ENCODE data around the gene ZCCHC7. TPM values are rescaled to one million over a fixed set of nuclear protein-coding genes. Genes with fewer than 3 reads are reported as not detected.
"Not testable (repeated sequence)": the region's sequence is repeated elsewhere in the genome, so short reads cannot be mapped to it uniquely, and the experiment has no call there.

The ZCCHC7 gene
- total and polyA plus RNA-seq, 2 donors (not counting 3 experiments of a cell fraction or from before 2014, with no cell fraction given), result 7.4 to 14.8 TPM

GRCh38 chr9:37120843-37121335 is 515 bp downstream of the ZCCHC7 start:
- H3K27me3 ChIP-seq (ENCODE audit: control insufficient read depth in 2 of 2, insufficient read depth in 2 of 2, low read length in 2 of 2); H3K9me1 ChIP-seq (replicated peaks; ENCODE audit: control insufficient read depth, extremely low read depth, insufficient read depth, low read length); dilution Hi-C loops (cut with MboI; ENCODE audit: extremely low pct_ligation_motif_present, low sequenced_read_pairs); H3K4me1 ChIP-seq (ENCODE audit: control insufficient read depth, extremely low read depth, insufficient read depth, low read length); H3K9me3 ChIP-seq (replicated peaks; ENCODE audit: control insufficient read depth, insufficient read depth, low read length); H4K20me1 ChIP-seq (replicated peaks; ENCODE audit: control insufficient read depth, extremely low read depth, insufficient read depth, low read length); H3K36me3 ChIP-seq (ENCODE audit: control insufficient read depth in 2 of 2, extremely low read depth in 1 of 2, insufficient read depth in 2 of 2, low read length in 2 of 2): not testable (repeated sequence)
- Histone ChIP-seq H3K4me2 (ENCODE audit: insufficient read depth, low read length) (peak overlapping the region; percentile 99), H3K9ac (replicated peaks; ENCODE audit: extremely low read depth, insufficient read depth, low read length) (peak overlapping the region; percentile 79), H2AFZ (ENCODE audit: low read depth, low read length) (peak overlapping the region; percentile 80), H3K27ac (ENCODE audit: insufficient read depth, low read depth, low read length) (peak overlapping the region; percentile 72), H3K79me2 (ENCODE audit: control insufficient read depth, insufficient read depth, low read length) (peaks cover 38% of the 10 kb centered on the region), H3K4me3 (replicated peaks in 1 of 3; ENCODE audit: insufficient read depth in 1 of 3, low read depth in 1 of 3, low read length in 3 of 3) (peak overlapping the region; percentile 69 to 91 (median 83))
- TSS peak; percentile 66 for BruUV-seq (replicated peaks)
- CTCF ChIA-PET, result interaction anchor here (0.9 to 3.0 kb wide), 11 partner anchors 19 to 290 kb away, joined by 3 to 20 read pairs (median 5); no protein-coding TSS in a partner anchor
- intact Hi-C loops (cut with micrococcal nuclease), result loop anchor here (1.0 to 5.0 kb wide), 4 partner anchors 42 to 141 kb away; no protein-coding TSS in a partner anchor
- peak; percentile 47 for FAIRE-seq
- peak; percentile 47 for DNase-seq (ENCODE audit: low read depth, low spot score)
- POLR2A ChIA-PET, result interaction anchor here (0.7 to 1.4 kb wide), 3 partner anchors 39 to 84 kb away, joined by 3 to 6 read pairs (median 4); no protein-coding TSS in a partner anchor

GRCh38 chr9:37121881-37122280 is 1.5 kb downstream of the ZCCHC7 start:
- DNase-seq (ENCODE audit: low read depth, low spot score) (peak; percentile 17), FAIRE-seq (no peak)
- BruUV-seq (replicated peaks), result no TSS peak
- Histone ChIP-seq H3K9ac (replicated peaks; ENCODE audit: extremely low read depth, insufficient read depth, low read length) (no peak overlapping the region), H3K9me1 (replicated peaks; ENCODE audit: control insufficient read depth, extremely low read depth, insufficient read depth, low read length) (peaks cover 2% of the 10 kb centered on the region), H2AFZ (ENCODE audit: low read depth, low read length) (no peak overlapping the region), H3K27ac (ENCODE audit: insufficient read depth, low read depth, low read length) (no peak overlapping the region), H3K9me3 (replicated peaks; ENCODE audit: control insufficient read depth, insufficient read depth, low read length) (no peaks in the 10 kb centered on the region), H3K36me3 (ENCODE audit: control insufficient read depth in 2 of 2, extremely low read depth in 1 of 2, insufficient read depth in 2 of 2, low read length in 2 of 2) (peaks cover 0 to 3% of the 10 kb centered on the region in 2 experiments), H3K4me2 (ENCODE audit: insufficient read depth, low read length) (peak overlapping the region; percentile 99), H4K20me1 (replicated peaks; ENCODE audit: control insufficient read depth, extremely low read depth, insufficient read depth, low read length) (no peaks in the 10 kb centered on the region), H3K79me2 (ENCODE audit: control insufficient read depth, insufficient read depth, low read length) (peaks cover 47% of the 10 kb centered on the region), H3K4me1 (ENCODE audit: control insufficient read depth, extremely low read depth, insufficient read depth, low read length) (peaks cover 9% of the 10 kb centered on the region), H3K27me3 (ENCODE audit: control insufficient read depth in 2 of 2, insufficient read depth in 2 of 2, low read length in 2 of 2) (no peaks in the 10 kb centered on the region), H3K4me3 (replicated peaks in 1 of 3; ENCODE audit: insufficient read depth in 1 of 3, low read depth in 1 of 3, low read length in 3 of 3) (peak overlapping the region in 2 of 3 experiments; percentile 7 to 33)
- TF ChIP-seq POLR2A (IDR thresholded peaks at IDR 0.05; ENCODE audit: low read depth, low read length) (no peak), MYC (IDR thresholded peaks at IDR 0.05; ENCODE audit: low read depth, low read length) (no peak), FOS (IDR thresholded peaks at IDR 0.05; ENCODE audit: borderline replicate concordance, insufficient read depth, low read length) (no peak), MAX (IDR thresholded peaks at IDR 0.05; ENCODE audit: insufficient read depth, insufficient read length) (no peak), EZH2 (IDR thresholded peaks at IDR 0.05; ENCODE audit: borderline replicate concordance, low read depth, low read length, severe bottlenecking) (no peak), POLR2AphosphoS5 (IDR thresholded peaks at IDR 0.05; ENCODE audit: insufficient read depth, low read depth, low read length) (no peak), JUN (IDR thresholded peaks at IDR 0.05; ENCODE audit: borderline replicate concordance, insufficient read depth, insufficient read length, low read depth) (no peak), CTCF (IDR thresholded peaks at IDR 0.05; ENCODE audit: extremely low read depth in 1 of 2, insufficient read depth in 1 of 2, low read depth in 1 of 2, low read length in 2 of 2) (no peak)
- intact Hi-C loops (cut with micrococcal nuclease), result loop anchor here (2.0 to 5.0 kb wide), 3 partner anchors 79 to 140 kb away; no protein-coding TSS in a partner anchor
- dilution Hi-C loops (cut with MboI; ENCODE audit: extremely low pct_ligation_motif_present, low sequenced_read_pairs), result no loop called here
- ChIA-PET CTCF (interaction anchor here (1.0 to 3.0 kb wide), 5 partner anchors 18 to 140 kb away, joined by 4 to 20 read pairs (median 10); no protein-coding TSS in a partner anchor), POLR2A (interaction anchor here (0.8 kb wide), 1 partner anchor 52 kb away, joined by 3 read pairs; no protein-coding TSS in a partner anchor)
